ENCODE measurements around the gene IQCE.

The IQCE gene

GRCh38 chr7:2628891-2629290 lies 70.1 kb downstream of the IQCE start:
- no peak overlapping the region for H3K4me3 ChIP-seq (ENCODE audit: insufficient read depth, low read depth, low read length)
- no peak overlapping the region for H3K27ac ChIP-seq (ENCODE audit: insufficient read depth, low read depth, low read length, poor library complexity, severe bottlenecking)
- peaks cover 6% of the 10 kb centered on the region for H3K4me1 ChIP-seq (ENCODE audit: control insufficient read depth, insufficient read depth, low read length)
- WGBS, 2 experiments: 93% methylated on average over 7 of the region's 7 CpGs
- H3K9me3 ChIP-seq (ENCODE audit: control insufficient read depth, low read length): no peaks in the 10 kb centered on the region
- H3K27me3 ChIP-seq (ENCODE audit: control insufficient read depth, insufficient read depth, low read length, poor library complexity, severe bottlenecking): no peaks in the 10 kb centered on the region
- H3K36me3 ChIP-seq (ENCODE audit: control insufficient read depth, insufficient read depth, low read length): no peaks in the 10 kb centered on the region

GRCh38 chr7:2629746-2630681 lies 71.2 kb downstream of the IQCE start:
- no peaks in the 10 kb centered on the region for H3K27me3 ChIP-seq (ENCODE audit: control insufficient read depth, insufficient read depth, low read length, poor library complexity, severe bottlenecking)
- peaks cover 10% of the 10 kb centered on the region for H3K4me1 ChIP-seq (ENCODE audit: control insufficient read depth, insufficient read depth, low read length)
- H3K27ac ChIP-seq (ENCODE audit: insufficient read depth, low read depth, low read length, poor library complexity, severe bottlenecking): no peak overlapping the region
- no peak overlapping the region for H3K4me3 ChIP-seq (ENCODE audit: insufficient read depth, low read depth, low read length)
- H3K9me3 ChIP-seq (ENCODE audit: control insufficient read depth, low read length): no peaks in the 10 kb centered on the region
- 88 to 91% methylated on average over 21 of the region's 21 CpGs for WGBS, 2 experiments
- no peaks in the 10 kb centered on the region for H3K36me3 ChIP-seq (ENCODE audit: control insufficient read depth, insufficient read depth, low read length)

- WGBS, 2 experiments: 1% methylated on average over 62 of the region's 62 CpGs
- H3K27me3 ChIP-seq (ENCODE audit: control insufficient read depth, insufficient read depth, low read length, poor library complexity, severe bottlenecking): no peaks in the 10 kb centered on the region
- peak within 1 kb of the TSS; percentile 93 for H3K4me3 ChIP-seq (ENCODE audit: insufficient read depth, low read depth, low read length)
- peak within 1 kb of the TSS; percentile 57 for H3K27ac ChIP-seq (ENCODE audit: insufficient read depth, low read depth, low read length, poor library complexity, severe bottlenecking)
- H3K9me3 ChIP-seq (ENCODE audit: control insufficient read depth, low read length): no peaks in the 10 kb centered on the region
- H3K4me1 ChIP-seq (ENCODE audit: control insufficient read depth, insufficient read depth, low read length): peaks cover 14% of the 10 kb centered on the region
- peaks cover 4% of the 10 kb centered on the region for H3K36me3 ChIP-seq (ENCODE audit: control insufficient read depth, insufficient read depth, low read length)
Observed at GRCh38 chr7:2631946-2632732, 73.4 kb downstream of the IQCE start, which contains the start of gene TTYH3. Gene TTYH3 (plus strand): TSS chr7:2631986. CDS start chr7:2632156, 170 bp downstream.

GRCh38 chr7:2632733-2633537 lies 74.2 kb downstream of the IQCE start:
- peaks cover 4% of the 10 kb centered on the region for H3K36me3 ChIP-seq (ENCODE audit: control insufficient read depth, insufficient read depth, low read length)
- no peaks in the 10 kb centered on the region for H3K27me3 ChIP-seq (ENCODE audit: control insufficient read depth, insufficient read depth, low read length, poor library complexity, severe bottlenecking)
- H3K4me3 ChIP-seq (ENCODE audit: insufficient read depth, low read depth, low read length): peak overlapping the region; percentile 93
- H3K4me1 ChIP-seq (ENCODE audit: control insufficient read depth, insufficient read depth, low read length): peaks cover 22% of the 10 kb centered on the region
- H3K27ac ChIP-seq (ENCODE audit: insufficient read depth, low read depth, low read length, poor library complexity, severe bottlenecking): no peak overlapping the region
- WGBS, 2 experiments: 3 to 6% methylated on average over 35 of the region's 35 CpGs
- H3K9me3 ChIP-seq (ENCODE audit: control insufficient read depth, low read length): no peaks in the 10 kb centered on the region

GRCh38 chr7:2633538-2634266 lies 74.9 kb downstream of the IQCE start:
- peaks cover 28% of the 10 kb centered on the region for H3K4me1 ChIP-seq (ENCODE audit: control insufficient read depth, insufficient read depth, low read length)
- peaks cover 4% of the 10 kb centered on the region for H3K36me3 ChIP-seq (ENCODE audit: control insufficient read depth, insufficient read depth, low read length)
- WGBS, 2 experiments: 38 to 41% methylated on average over 22 of the region's 22 CpGs
- peak overlapping the region; percentile 93 for H3K4me3 ChIP-seq (ENCODE audit: insufficient read depth, low read depth, low read length)
- H3K27ac ChIP-seq (ENCODE audit: insufficient read depth, low read depth, low read length, poor library complexity, severe bottlenecking): no peak overlapping the region
- H3K9me3 ChIP-seq (ENCODE audit: control insufficient read depth, low read length): no peaks in the 10 kb centered on the region
- no peaks in the 10 kb centered on the region for H3K27me3 ChIP-seq (ENCODE audit: control insufficient read depth, insufficient read depth, low read length, poor library complexity, severe bottlenecking)

GRCh38 chr7:2634267-2635145 lies 75.7 kb downstream of the IQCE start:
- Histone ChIP-seq H3K27me3 (ENCODE audit: control insufficient read depth, insufficient read depth, low read length, poor library complexity, severe bottlenecking) (no peaks in the 10 kb centered on the region), H3K4me3 (ENCODE audit: insufficient read depth, low read depth, low read length) (peak overlapping the region; percentile 93), H3K9me3 (ENCODE audit: control insufficient read depth, low read length) (no peaks in the 10 kb centered on the region), H3K27ac (ENCODE audit: insufficient read depth, low read depth, low read length, poor library complexity, severe bottlenecking) (no peak overlapping the region), H3K36me3 (ENCODE audit: control insufficient read depth, insufficient read depth, low read length) (peaks cover 4% of the 10 kb centered on the region), H3K4me1 (ENCODE audit: control insufficient read depth, insufficient read depth, low read length) (peaks cover 28% of the 10 kb centered on the region)
- 88 to 93% methylated on average over 22 of the region's 22 CpGs for WGBS, 2 experiments

- Histone ChIP-seq H3K4me1 (ENCODE audit: control insufficient read depth, insufficient read depth, low read length) (peaks cover 28% of the 10 kb centered on the region), H3K4me3 (ENCODE audit: insufficient read depth, low read depth, low read length) (no peak overlapping the region), H3K27ac (ENCODE audit: insufficient read depth, low read depth, low read length, poor library complexity, severe bottlenecking) (no peak overlapping the region), H3K27me3 (ENCODE audit: control insufficient read depth, insufficient read depth, low read length, poor library complexity, severe bottlenecking) (no peaks in the 10 kb centered on the region), H3K36me3 (ENCODE audit: control insufficient read depth, insufficient read depth, low read length) (peaks cover 4% of the 10 kb centered on the region), H3K9me3 (ENCODE audit: control insufficient read depth, low read length) (no peaks in the 10 kb centered on the region)
- 96% methylated on average over 15 of the region's 15 CpGs for WGBS, 2 experiments
Observed at GRCh38 chr7:2635148-2635668, 76.4 kb downstream of the IQCE start.

- peaks cover 36% of the 10 kb centered on the region for H3K4me1 ChIP-seq (ENCODE audit: control insufficient read depth, insufficient read depth, low read length)
- no peaks in the 10 kb centered on the region for H3K27me3 ChIP-seq (ENCODE audit: control insufficient read depth, insufficient read depth, low read length, poor library complexity, severe bottlenecking)
- no peak overlapping the region for H3K4me3 ChIP-seq (ENCODE audit: insufficient read depth, low read depth, low read length)
- 96 to 97% methylated on average over 22 of the region's 22 CpGs for WGBS, 2 experiments
- no peak overlapping the region for H3K27ac ChIP-seq (ENCODE audit: insufficient read depth, low read depth, low read length, poor library complexity, severe bottlenecking)
- H3K9me3 ChIP-seq (ENCODE audit: control insufficient read depth, low read length): no peaks in the 10 kb centered on the region
- peaks cover 4% of the 10 kb centered on the region for H3K36me3 ChIP-seq (ENCODE audit: control insufficient read depth, insufficient read depth, low read length)
Observed at GRCh38 chr7:2635810-2636701, 77.3 kb downstream of the IQCE start.

All from ectodermal cell (in vitro differentiated cells).